Breast epithelium (tissue), 4 donors: ENCODE measurements around the gene GRK5. TPM values are rescaled to one million over a fixed set of nuclear protein-coding genes. Genes with fewer than 3 reads are reported as not detected.

ENCODE experiments used
- DNase-seq, 2 donors: peaks; one replicate each; pipeline ENCODE4 v3.0.0-alpha.2; 2019; ENCODE audit warnings: low spot score in 2 of 2
- H3K27ac ChIP-seq, 2 donors: fragments of 200-600 bp; sonication (generic) in 1 of 2; one replicate each; pipeline ENCODE4 v1.5.1; 2016 to 2019; ENCODE audit warnings: mild to moderate bottlenecking in 1 of 2
- H3K27me3 ChIP-seq, 2 donors: fragments of 200-600 bp; sonication (generic) in 1 of 2; one replicate each; pipeline versions ENCODE4 v1.5.1 to v1.6.0; 2017 to 2019; ENCODE audit warnings: control low read depth in 1 of 2, mild to moderate bottlenecking in 1 of 2
- H3K36me3 ChIP-seq: fragments of 200-600 bp; one replicate; pipeline ENCODE4 v1.5.1; 2019
- H3K4me1 ChIP-seq, 2 donors: fragments of 200-600 bp; sonication (generic); one replicate each; pipeline ENCODE4 v1.5.1; 2016 to 2019; ENCODE audit warnings: control low read depth in 1 of 2
- H3K4me3 ChIP-seq, 3 donors: fragments of 200-600 bp; sonication (generic); 1 replicate in 2 of 3; 2 replicates in 1 of 3; pipeline ENCODE4 v1.5.1; 2016 to 2019; ENCODE audit warnings: mild to moderate bottlenecking in 3 of 3, moderate library complexity in 2 of 3
- H3K9me3 ChIP-seq, 2 donors: fragments of 200-600 bp; sonication (generic) in 1 of 2; one replicate each; pipeline ENCODE4 v1.5.1; 2016 to 2019; ENCODE audit warnings: control low read depth in 1 of 2
- CTCF ChIP-seq, 3 donors: fragments of 450-650 bp; IDR thresholded peaks; one replicate each; pipeline ENCODE4 v1.5.1; 2016 to 2017; ENCODE audit warnings: antibody characterized with exemption in 3 of 3, mild to moderate bottlenecking in 3 of 3, moderate library complexity in 3 of 3
- POLR2A ChIP-seq: fragments of 450-650 bp; IDR thresholded peaks from one replicate; pipeline ENCODE4 v1.6.1; 2016; ENCODE audit warnings: antibody characterized with exemption, mild to moderate bottlenecking, moderate library complexity
- POLR2AphosphoS5 ChIP-seq, 3 donors: sonication (generic); formaldehyde crosslinking; IDR thresholded peaks; one replicate each; pipeline ENCODE4 v1.6.1; 2017; ENCODE audit warnings: antibody characterized with exemption in 3 of 3
- intact Hi-C: fragments of 100-400 bp; cut with DNase I; formaldehyde crosslinking; loops from one replicate; pipeline ENCODE4 v1.15.1; 2023; ENCODE audit warnings: low total_unique reads
- total RNA-seq, 3 donors: library from RNA; depleted of rRNA; stranded (reverse); fragments of >200 nt; gene quantifications; one replicate each; pipeline ENCODE4 v1.1.0, GENCODE V29; 2016

Gene GRK5
- total RNA-seq, 3 donors from 2014 or later = 14.9 to 20.6 (median 15.2) TPM

- Histone ChIP-seq H3K27ac (peak overlapping the region in 1 of 2 donors; percentile 19), H3K4me3 (no peak overlapping the region), H3K27me3 (no peaks in the 10 kb centered on the region), H3K9me3 (no peaks in the 10 kb centered on the region), H3K36me3 (no peaks in the 10 kb centered on the region), H3K4me1 (no peaks in the 10 kb centered on the region)
- intact Hi-C loops = loop anchor here (10.0 kb wide), 1 partner anchor 103 kb away; the partner anchor contains the start of gene GRK5
- no peak for DNase-seq
- TF ChIP-seq POLR2AphosphoS5 (IDR thresholded peaks at IDR 0.05) (no peak), POLR2A (no peak), CTCF (IDR thresholded peaks at IDR 0.05) (no peak)
Observed at GRCh38 chr10:119308089-119308488, 100.7 kb downstream of the GRK5 start.

GRCh38 chr10:119308551-119309422, 101.4 kb downstream of the GRK5 start:
- intact Hi-C loops = loop anchor here (10.0 kb wide), 1 partner anchor 104 kb away; the partner anchor contains the start of gene GRK5
- Histone ChIP-seq H3K36me3 (no peaks in the 10 kb centered on the region), H3K4me3 (no peak overlapping the region), H3K9me3 (no peaks in the 10 kb centered on the region), H3K27me3 (no peaks in the 10 kb centered on the region), H3K27ac (peak overlapping the region in 1 of 2 donors; percentile 19), H3K4me1 (no peaks in the 10 kb centered on the region)
- TF ChIP-seq POLR2A (no peak), POLR2AphosphoS5 (IDR thresholded peaks at IDR 0.05) (no peak), CTCF (IDR thresholded peaks at IDR 0.05) (no peak)
- no peak for DNase-seq

GRCh38 chr10:119309423-119309770, 102.0 kb downstream of the GRK5 start:
- no peak for DNase-seq
- intact Hi-C loops = loop anchor here (10.0 kb wide), 1 partner anchor 105 kb away; the partner anchor contains the start of gene GRK5
- no peaks in the 10 kb centered on the region for H3K4me1 ChIP-seq
- no peak for TF ChIP-seq POLR2AphosphoS5 (IDR thresholded peaks at IDR 0.05)
- no peak for TF ChIP-seq POLR2A
- no peak for TF ChIP-seq CTCF (IDR thresholded peaks at IDR 0.05)
- no peaks in the 10 kb centered on the region for H3K27me3 ChIP-seq
- H3K4me3 ChIP-seq = no peak overlapping the region
- no peaks in the 10 kb centered on the region for H3K9me3 ChIP-seq
- H3K27ac ChIP-seq = no peak overlapping the region
- no peaks in the 10 kb centered on the region for H3K36me3 ChIP-seq

- no peaks in the 10 kb centered on the region for H3K9me3 ChIP-seq
- H3K27ac ChIP-seq = no peak overlapping the region
- no peaks in the 10 kb centered on the region for H3K36me3 ChIP-seq
- TF ChIP-seq POLR2AphosphoS5 (IDR thresholded peaks at IDR 0.05) = no peak
- TF ChIP-seq POLR2A = no peak
- no peak for TF ChIP-seq CTCF (IDR thresholded peaks at IDR 0.05)
- no peaks in the 10 kb centered on the region for H3K4me1 ChIP-seq
- H3K27me3 ChIP-seq = no peaks in the 10 kb centered on the region
- no peak for DNase-seq
- intact Hi-C loops = no loop called here
- no peak overlapping the region for H3K4me3 ChIP-seq
Observed at GRCh38 chr10:119310806-119311205, 103.4 kb downstream of the GRK5 start.

- no peaks in the 10 kb centered on the region for H3K4me1 ChIP-seq
- H3K9me3 ChIP-seq = no peaks in the 10 kb centered on the region
- no peaks in the 10 kb centered on the region for H3K27me3 ChIP-seq
- TF ChIP-seq POLR2AphosphoS5 (IDR thresholded peaks at IDR 0.05) (no peak), POLR2A (no peak), CTCF (IDR thresholded peaks at IDR 0.05) (no peak)
- DNase-seq = no peak
- no peak overlapping the region for H3K27ac ChIP-seq
- H3K4me3 ChIP-seq = no peak overlapping the region
- H3K36me3 ChIP-seq = no peaks in the 10 kb centered on the region
- intact Hi-C loops = no loop called here
Observed at GRCh38 chr10:119312241-119312640, 104.9 kb downstream of the GRK5 start.
